NCI-H146 treated with DMSO at 0.1 percent for 48 hours (cell line): Measurements from ENCODE around the gene UNC80.

Experiments used
- DNase-seq: peaks from one replicate; lab custom pipeline; 2025; ENCODE audit not compliant: unreplicated experiment; lab: John Stamatoyannopoulos, UW

Gene UNC80

GRCh38 chr2:209808521-209808920 is 36.9 kb downstream of the UNC80 start:
- DNase-seq = no peak

GRCh38 chr2:209809256-209809655 is 37.6 kb downstream of the UNC80 start:
- no peak for DNase-seq

GRCh38 chr2:209817844-209818271 is 46.2 kb downstream of the UNC80 start:
- no peak for DNase-seq

GRCh38 chr2:209818939-209819338 is 47.3 kb downstream of the UNC80 start:
- DNase-seq = no peak

- no peak for DNase-seq
Measured at GRCh38 chr2:209821806-209822205, 50.2 kb downstream of the UNC80 start.

GRCh38 chr2:209823484-209823883 is 51.9 kb downstream of the UNC80 start:
- no peak for DNase-seq

GRCh38 chr2:209824391-209824790 is 52.8 kb downstream of the UNC80 start:
- no peak for DNase-seq

- DNase-seq = no peak
Measured at GRCh38 chr2:209830722-209831465, 59.3 kb downstream of the UNC80 start.

GRCh38 chr2:209834767-209835166 is 63.1 kb downstream of the UNC80 start:
- no peak for DNase-seq

- DNase-seq = no peak
Measured at GRCh38 chr2:209840434-209840833, 68.8 kb downstream of the UNC80 start.

GRCh38 chr2:209845666-209846065 is 74.0 kb downstream of the UNC80 start:
- no peak for DNase-seq

- DNase-seq = no peak
Measured at GRCh38 chr2:209864716-209865295, 93.2 kb downstream of the UNC80 start.

- DNase-seq = no peak
Measured at GRCh38 chr2:209868271-209868994, 96.8 kb downstream of the UNC80 start.

- DNase-seq = no peak
Measured at GRCh38 chr2:209870067-209870466, 98.4 kb downstream of the UNC80 start.

- no peak for DNase-seq
Measured at GRCh38 chr2:209872675-209873074, 101.0 kb downstream of the UNC80 start.

- DNase-seq = no peak
Measured at GRCh38 chr2:209875270-209875669, 103.6 kb downstream of the UNC80 start.

GRCh38 chr2:209876211-209876610 is 104.6 kb downstream of the UNC80 start:
- DNase-seq = no peak

- DNase-seq = no peak
Measured at GRCh38 chr2:209878701-209879100, 107.1 kb downstream of the UNC80 start.

GRCh38 chr2:209900638-209901037 is 129.0 kb downstream of the UNC80 start:
- DNase-seq = no peak

GRCh38 chr2:209901172-209901571 is 129.5 kb downstream of the UNC80 start:
- no peak for DNase-seq

GRCh38 chr2:209905691-209906090 is 134.1 kb downstream of the UNC80 start:
- no peak for DNase-seq

GRCh38 chr2:209907746-209908145 is 136.1 kb downstream of the UNC80 start:
- DNase-seq = no peak
